Liver (tissue), 4 donors: ENCODE data around the gene ZNF681. TPM values are rescaled to one million over a fixed set of nuclear protein-coding genes. Genes with fewer than 3 reads are reported as not detected.

Experiments used
- polyA plus RNA-seq, 2 donors: library from polyadenylated mRNA; stranded (reverse) in 1 of 2; unstranded in 1 of 2; fragments of 200-250 nt in 1 of 2; fragments of >200 nt in 1 of 2; fragmentation: Nextera tagmentation in 1 of 2; extraction: Ambion mirVana in 1 of 2; gene quantifications; one replicate each; pipeline versions ENCODE4 v1.2.1 to v1.2.3, GENCODE V29; 2013 to 2015
- total RNA-seq, 2 donors: library from RNA; depleted of rRNA; stranded (reverse); fragments of >200 nt; gene quantifications; one replicate each; pipeline ENCODE4 v1.2.3, GENCODE V29; 2014
- donor health status: healthy.
- donor health status: healthy.
- donor health status: healthy.

ZNF681 gene
- total and polyA plus RNA-seq, 4 donors, result 0.06 to 2.8 (median 0.27) TPM

Other genes with a start within 250 kb of the ZNF681 start
- gene ZNF675, start 71.7 kb downstream of the ZNF681 start, total RNA-seq, result 1 to 10 TPM; 3.0 to 7.2 TPM
- gene ZNF675, start 71.7 kb downstream of the ZNF681 start, polyA plus RNA-seq, result 1 to 10 TPM in 1 of 2 donors, under 1 TPM in 1; 0.69 to 1.1 TPM
- 1 to 10 TPM; 1.5 to 8.0 TPM for gene ZNF726, start 156.0 kb upstream of the ZNF681 start, total RNA-seq
- under 1 TPM; 0.57 to 0.68 TPM for gene ZNF726, start 156.0 kb upstream of the ZNF681 start, polyA plus RNA-seq